ENCODE results near the gene IFT122.
A peak's percentile ranks its signal among the peaks of the same experiment; 100 is the strongest.

IFT122 gene

DNA sequence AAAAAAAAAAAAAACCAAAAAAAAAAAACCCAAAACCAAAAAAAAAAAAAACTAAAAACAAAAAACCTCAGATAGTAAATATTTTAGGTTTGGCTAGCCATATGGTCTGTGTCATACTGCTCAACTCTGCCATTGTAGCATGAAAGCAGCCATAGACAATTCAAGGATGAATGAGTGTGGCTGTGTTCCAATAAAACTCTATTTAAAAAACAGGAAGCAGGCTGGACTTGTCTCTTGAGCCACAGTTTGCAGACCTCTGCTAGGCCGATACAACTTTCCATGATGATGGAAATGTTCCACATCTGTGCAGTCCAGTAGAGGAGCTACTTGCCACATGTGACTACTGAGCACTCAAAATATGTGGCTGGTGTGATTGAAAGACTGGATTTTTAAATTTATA is 22.7 kb upstream of the IFT122 start:
- DNase-seq = no peak

DNA sequence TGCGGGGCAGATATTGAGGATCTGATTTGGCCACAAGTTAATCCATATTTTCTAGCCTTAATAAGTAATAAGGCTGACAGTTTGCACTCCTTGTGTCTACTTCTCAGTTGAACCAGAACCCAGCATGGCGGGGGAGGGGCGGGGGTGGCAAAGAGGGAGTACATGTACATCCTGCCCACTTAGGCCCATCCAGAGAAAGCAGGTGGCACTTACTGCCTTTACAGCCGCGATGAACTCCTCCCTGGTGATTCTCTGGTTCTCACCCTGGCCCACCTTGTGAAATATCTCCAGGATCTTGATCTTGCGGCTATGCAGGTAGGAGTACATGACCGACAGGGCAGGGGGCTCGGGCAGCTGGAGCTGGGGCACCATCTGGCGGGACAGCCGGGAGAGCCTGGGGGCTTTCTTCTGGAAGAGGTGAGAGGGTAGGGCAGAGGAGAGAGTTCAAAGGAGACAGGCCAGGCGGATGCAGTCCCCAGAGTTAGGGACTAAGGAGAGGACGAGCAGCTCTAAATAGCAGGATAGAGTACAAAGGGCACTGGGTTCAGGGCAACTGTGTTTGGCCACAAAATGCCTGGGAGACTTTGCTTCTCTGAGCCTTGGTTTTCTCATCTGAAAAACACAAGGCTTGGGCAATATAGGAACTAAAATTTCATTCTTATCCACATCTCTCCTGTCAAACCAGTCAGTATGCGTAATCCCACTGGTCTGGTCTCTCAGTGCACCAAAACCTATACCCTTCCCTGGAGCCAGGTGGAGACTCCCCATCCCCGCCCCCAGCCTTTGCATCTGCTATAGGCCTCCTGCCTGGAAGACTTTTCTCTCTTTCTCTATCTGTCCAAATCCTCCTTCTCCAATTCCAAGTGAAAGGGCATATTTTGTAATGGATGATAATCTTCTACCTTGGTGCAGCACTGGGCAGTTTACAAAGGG is 21.7 kb upstream of the IFT122 start:
- no peak for DNase-seq

DNA sequence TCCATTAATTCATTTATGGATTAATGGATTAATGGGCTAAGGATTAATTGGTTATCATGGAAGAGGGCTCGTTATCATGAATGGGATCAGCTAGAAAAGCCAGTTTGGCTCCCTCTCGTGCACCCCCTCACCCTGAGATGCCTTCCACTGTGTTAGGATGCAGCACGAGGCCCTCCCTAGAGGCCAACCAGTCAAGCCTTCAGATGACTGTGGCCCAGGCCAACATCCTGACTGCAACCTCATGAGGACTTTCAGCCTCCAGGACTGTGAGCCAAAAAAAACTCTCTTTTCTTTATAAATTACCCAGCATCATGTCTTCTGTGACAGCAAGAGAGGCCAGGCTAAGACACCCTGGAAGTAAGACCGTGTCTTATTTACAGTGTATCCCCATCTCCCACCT is 20.5 kb upstream of the IFT122 start:
- DNase-seq = no peak

DNA sequence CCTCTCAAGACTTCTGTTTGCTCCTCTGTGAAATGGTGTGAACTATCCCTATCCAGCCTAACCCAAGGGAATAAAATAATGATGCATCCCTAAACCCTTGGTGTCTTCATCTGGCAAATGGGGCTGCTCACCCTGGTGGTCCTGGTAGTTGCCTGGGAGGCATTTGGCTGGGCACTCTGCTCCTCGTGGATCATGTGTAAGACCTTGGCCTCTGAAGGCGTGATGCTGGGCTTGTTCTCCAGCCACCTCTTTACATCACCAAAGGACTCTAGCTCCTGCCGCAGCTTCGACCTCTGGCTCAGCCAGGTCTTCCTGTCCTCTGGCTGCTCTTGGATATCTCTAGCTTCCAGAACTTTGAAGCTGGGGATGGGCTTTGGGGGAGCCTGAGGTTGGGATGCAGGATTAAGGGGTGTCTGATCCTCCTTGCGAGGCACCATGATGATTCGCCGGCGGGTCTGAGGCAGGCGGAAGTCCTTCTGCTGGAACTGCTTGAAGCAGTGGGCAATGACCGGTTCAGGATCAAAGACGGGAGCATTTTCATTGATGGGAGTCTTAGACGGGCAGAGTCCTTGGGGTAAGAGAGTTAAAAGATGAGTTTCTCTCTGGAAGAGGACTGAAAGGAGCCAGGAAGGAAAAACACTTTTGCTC is 18.7 kb upstream of the IFT122 start:
- no peak for DNase-seq

DNA sequence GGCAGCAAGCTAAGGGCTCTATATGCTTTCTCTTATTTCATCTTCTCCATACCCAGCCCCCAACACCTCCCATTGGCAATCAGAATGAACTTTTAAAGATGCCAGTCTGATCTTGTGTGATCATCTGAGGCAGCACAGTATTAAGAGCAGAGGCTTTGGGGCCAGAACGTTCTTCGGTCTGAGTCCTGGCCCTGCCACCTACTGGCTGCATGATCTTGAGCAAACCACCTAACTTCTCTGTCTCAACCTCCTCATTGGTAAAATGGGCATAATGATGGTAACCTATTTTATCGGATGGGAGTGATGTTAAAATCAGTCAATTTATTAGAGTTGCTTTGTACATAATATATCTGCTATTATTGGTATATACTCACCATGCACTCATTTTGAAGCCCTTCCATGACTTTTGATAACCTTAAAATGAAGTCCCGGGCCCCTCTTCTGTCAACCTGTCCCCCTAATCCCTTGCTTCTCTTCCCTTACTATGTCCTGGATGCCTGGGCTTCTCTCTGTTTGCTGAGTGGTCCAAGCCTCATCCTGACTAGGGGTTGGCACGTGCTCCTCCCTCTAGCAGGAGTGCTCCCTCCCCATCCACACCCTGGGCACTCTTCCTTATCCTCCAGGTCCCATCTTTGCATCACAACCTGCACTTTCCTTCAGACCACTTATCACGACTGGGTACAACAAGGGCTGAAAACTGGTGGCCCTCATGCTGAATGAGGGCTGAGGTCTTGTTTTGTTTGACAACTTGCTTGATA is 17.9 kb upstream of the IFT122 start:
- no peak for DNase-seq

DNA sequence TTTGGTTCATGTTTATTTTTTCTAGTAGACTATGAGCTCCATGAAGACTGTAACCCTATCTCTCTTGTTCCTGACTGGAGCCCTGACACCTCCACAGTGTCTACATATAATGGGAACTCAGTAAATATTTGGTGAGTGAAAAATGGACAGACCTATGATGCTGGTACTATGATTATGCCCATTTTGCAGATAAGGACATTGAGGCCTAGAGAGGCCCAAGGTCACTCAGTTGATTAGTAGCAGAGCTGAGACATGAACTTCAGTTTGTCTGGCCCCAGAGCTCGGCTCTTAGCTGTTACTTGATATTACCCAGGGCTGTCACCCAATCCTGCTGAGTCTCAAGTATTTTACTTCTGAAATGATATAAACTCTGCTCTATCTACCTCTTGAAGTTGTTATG is 17.1 kb upstream of the IFT122 start:
- no peak for DNase-seq

DNA sequence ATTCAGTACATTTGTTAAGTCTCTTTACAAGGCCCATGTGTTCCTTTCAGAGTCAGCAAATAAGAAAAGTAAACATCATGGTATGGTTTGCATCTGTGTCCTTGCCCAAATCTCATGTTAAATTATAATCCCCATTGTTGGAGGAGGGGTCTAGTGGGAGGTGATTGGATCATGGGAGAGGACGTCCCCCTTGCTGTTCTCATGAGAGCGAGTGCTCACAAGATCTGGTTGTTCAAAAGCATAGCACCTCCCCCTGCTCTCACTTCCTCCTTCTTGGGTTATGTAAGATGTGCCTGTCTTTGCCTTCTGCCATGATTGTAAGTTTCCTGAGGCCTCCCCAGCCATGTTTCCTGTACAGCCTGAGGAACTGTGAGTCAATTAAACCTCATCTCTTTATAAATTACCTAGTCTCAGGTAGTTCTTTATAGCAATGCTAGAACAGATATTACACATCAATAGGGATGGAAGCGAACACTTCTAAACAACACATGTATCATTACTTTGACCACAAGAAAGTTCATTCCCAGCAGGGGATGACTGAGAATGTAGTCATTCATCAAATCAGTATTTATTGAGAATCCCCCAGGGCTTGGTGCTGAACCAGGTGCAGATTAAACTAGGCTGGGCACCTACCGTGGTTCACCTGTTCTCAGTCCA is 15.7 kb upstream of the IFT122 start:
- no peak for DNase-seq

DNA sequence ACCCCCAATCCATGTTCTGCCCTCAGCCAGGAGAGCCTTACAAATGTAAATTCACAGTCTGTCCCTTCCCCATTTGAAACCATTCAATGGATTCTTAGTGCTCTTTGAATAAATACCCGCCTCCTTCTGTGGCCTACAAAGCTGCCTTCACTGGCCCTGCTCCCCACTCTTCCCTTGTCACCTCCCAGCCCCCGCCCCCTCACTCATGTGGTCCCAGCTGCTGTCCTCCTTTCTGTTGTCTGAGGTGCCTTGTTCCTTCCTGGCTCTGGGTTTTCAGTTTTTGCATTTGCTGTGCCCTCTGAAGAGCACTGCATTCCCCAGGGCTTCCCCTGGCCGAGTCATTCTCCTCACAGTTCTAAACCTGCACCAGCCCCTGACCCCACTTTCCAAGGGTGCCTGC is 14.8 kb upstream of the IFT122 start:
- DNase-seq = no peak

DNA sequence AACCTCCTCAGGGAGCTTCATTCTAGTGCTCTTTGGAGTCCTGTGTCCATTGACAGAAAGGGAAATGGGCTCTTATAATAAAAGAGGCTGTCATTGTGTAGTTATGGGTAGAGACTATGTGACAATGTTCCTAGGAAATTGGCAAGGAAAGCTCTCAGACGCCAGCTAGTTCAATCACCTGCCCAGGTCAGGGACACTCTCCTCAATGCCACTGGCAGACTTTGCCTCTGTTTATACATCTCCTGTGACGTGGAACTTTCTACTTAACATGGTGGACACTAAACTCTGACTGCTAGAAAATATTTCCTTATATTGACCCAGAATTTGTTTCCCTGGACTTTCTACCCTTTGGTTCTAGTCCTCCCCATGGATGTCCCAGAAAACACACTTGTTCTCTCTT is 14.4 kb upstream of the IFT122 start:
- no peak for DNase-seq

DNA sequence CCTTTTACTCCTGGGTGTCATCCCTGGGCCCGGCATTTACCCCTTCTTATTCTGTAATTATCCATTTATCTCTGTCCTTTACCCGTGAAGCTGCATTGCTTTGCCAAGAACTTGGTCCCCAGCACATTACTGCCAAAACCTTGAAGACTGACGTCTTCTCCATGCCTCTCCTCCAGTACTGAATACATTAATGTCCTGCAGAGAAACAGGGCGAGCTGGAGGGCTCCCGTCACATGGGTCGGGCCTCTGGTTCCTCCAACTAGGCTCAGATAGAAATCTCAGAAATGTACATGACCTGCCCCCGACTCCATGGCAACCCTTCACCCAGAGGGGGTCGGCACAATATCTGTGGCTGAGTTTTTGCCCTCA is 12.0 kb upstream of the IFT122 start:
- DNase-seq = no peak

DNA sequence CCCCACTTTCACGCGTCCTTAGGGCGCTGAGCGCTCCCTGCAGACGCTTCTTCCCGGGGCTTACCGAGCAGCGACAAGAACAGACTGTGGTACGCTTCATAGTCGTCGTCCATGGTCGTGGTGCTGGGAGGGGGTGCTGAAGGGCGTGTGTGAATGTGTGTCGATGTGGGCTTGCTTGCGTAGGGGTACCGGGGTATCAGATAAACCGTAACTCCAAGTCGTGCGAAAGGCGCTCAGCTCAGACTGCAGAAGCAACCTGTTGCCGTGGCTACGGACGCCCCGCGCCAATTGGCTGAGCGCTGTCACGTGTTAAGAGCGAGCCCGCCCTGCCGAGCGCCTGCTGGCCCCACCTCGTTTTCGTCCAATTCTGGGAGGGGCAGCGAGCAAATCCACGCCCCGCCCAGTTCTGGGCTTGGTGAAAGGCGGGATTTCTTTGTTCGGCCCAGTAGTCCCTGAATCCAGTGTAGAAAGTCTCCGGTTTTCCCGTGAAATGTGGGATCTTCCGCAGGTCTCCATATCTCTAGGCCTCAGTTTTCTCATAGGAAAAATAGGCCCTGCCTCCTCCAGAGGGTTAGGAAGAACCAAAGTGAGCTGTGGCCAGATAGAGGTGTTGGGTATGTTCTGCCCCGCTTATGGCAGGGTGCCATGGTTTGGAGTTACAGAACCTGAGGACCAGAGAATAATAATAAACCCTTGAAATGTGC is 11.5 kb upstream of the IFT122 start, which contains the start of gene EFCAB12:
EFCAB12 (minus strand) TSS at position 261 of the 704 bp plus-strand sequence; CDS start at position 113, 148 bp downstream.
- peak; percentile 92 for DNase-seq

DNA sequence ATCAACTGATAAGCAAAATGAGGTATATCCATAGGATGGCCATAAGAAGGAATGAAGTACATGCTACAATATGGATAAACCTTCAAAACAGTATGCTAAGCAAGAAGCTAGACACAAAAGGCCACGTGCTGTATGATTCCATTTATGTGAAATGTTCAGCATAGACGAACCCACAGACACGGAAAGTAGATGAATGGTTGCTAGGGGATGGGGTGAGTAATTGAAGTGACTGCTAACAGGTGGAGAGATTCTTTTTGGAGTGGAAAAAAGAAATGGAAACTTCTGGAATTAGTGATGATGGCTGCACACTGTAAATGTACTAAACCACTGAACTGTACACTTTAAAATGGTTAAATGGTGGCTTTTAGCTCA is 11.0 kb upstream of the IFT122 start:
- no peak for DNase-seq

DNA sequence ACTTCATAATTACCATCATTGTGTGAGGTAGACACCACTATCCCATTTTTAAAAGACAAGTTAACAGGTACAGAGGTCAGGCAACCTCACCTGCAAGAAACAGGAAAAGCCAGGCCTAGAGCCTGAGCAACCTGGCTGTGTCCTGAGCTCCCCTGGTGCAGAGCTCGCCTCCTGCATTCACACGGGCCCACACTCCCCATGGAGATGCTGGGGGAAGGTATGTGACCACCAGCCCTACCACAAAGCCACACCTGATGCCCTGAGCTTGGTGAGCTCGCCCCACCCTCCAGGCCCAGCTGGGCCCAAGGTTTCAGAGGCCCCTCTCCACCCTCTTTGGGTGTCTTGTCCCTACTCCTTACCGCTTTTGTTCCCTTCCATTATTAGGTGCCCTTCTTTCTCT is 10.4 kb upstream of the IFT122 start:
- DNase-seq = no peak

DNA sequence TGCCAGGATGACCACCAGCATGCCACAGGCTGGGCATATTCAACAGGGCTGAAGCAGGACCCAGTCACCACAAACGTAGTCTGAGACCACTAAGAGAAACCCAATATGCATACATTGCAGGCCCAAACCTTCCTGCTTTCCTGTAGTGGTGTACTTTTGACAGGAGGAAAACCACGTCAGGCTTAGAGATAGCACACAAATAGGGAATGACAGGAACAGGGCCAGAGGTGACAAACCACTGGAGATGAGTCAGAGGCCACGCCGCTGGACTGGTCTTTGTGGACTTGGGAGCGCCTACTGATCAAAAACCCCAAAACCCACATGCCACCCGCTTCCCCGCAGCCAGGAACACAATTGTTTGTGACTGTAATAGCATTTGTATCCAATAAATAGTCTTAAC is 8.0 kb upstream of the IFT122 start:
- DNase-seq = no peak

DNA sequence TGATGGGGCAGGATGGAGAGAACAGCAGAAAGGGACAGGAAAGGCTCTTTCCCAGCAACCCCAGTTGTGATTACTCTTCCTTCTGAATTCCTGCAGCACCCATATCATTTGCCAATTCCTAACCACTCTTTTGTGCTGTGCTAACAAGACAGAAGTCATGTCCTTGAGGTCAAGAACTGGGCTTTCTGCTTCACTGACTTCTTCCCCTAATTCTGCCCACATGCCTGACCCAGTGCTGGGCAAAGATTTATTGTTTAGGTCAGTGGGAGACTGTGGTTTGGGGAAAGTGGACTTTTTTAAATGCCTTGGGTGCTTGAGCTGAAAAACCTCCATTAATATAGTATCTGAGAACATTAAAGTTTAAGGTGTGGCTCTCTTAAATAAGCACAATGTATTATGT is 7.4 kb upstream of the IFT122 start:
- no peak for DNase-seq

DNA sequence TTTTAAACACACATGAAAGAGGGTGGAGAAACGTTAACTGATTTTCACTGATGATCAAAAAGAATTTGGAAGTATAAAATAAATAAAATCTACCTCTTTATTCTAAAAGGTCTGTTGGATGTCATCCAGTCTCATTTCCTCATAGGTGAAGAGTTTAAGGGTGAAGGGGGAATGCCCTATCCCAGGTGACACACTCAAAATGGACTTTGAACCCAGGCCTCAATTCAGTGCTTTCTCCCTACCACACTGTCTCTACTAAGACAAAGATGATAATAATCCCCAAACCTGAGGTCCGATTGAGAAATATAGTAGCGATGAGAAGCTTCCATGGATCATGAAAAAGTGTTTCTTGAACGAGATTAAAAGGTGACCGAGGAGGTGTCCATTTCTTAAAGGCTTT is 6.5 kb upstream of the IFT122 start:
- no peak for DNase-seq

DNA sequence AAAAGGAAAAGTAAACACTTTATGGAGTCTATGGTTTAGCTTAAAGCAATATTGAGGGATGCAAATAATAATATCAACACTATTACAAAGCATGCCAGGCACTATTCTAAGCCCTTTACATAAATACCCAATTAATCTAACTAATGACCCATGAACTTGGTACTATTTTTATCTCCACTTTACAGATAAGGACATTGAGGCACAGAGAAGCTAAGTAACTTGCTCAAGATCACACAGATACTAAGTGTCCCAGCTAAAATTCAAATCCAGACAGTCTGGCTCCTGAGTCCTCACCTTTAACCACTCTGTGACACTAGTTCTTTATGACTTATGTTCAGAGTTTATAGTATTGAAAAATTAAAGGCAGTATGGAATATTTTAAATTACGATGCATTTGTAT is 5.9 kb upstream of the IFT122 start:
- DNase-seq = no peak

DNA sequence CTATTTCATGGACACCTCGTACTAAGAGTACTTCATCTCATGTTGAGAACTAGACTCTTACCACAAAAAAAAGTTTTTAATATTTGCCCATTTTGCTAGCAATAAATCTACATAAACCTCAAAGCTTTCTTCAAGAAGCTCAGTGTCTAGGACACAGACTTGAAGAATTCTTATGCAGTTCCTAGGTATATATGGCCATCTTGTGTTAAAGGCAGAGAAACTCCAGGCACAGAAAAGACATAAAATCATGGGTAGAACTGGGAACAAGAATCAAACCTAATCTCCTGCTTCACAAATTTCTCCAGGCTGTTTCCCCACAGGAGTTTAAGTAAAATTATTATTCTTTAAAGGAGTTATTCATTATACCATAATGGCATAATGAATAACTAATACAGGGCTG is 4.7 kb upstream of the IFT122 start:
- DNase-seq = no peak

DNA sequence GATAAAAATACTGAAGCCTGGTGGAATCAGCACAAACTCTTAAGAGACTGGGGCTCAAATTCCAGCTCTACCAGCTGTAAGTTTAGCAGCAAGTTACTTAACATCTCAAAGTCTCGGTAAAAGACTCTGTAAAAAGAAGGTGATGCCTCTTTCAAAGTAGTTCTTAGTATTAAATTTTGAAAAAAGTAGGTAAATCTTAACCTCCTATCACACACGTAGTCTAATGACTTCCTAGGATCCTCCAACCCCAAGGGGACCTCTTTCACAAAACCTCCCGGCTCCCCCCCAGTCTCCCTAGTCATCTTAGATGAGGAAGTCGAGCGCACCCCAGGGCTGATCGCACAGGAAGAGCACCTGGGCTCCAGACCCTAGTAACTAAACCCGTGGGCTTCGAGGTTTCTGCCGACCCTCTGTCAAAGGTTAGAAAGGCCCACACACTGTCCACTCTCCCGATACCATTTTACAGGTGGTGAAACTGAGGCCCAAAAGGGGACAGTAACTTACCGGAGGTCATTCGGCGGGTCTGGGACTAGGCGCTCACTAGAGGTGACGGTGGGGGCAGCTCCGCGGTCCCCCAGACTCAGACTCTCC is 703 bp upstream of the IFT122 start:
- DNase-seq = no peak

DNA sequence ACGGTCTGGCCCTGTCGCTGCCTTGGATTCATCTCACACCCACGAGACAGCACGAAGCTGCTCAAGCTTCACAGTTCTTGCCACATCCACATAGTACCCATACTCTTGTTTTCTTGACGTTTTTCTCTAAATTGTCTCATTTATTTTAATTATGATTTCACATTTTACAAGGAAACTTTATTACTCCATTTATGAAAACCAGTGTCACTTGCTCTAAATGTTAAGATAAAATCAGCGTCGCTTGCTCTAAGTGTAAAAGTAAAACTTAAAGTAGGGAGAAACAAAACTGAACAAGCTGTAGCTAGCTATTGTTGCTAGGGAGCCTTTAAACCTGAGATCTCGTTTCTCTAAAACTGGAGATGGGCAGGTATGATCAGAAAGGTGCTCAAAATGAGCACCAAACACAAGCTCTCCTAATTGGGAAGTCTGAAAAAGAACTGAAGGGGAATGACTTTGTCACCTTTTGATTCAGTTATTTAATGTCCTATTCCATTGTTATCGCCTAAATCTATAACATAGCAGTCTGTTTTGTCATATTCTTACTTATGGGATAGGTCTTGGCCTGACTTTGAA is 680 bp downstream of the IFT122 start:
- no peak for DNase-seq

DNA sequence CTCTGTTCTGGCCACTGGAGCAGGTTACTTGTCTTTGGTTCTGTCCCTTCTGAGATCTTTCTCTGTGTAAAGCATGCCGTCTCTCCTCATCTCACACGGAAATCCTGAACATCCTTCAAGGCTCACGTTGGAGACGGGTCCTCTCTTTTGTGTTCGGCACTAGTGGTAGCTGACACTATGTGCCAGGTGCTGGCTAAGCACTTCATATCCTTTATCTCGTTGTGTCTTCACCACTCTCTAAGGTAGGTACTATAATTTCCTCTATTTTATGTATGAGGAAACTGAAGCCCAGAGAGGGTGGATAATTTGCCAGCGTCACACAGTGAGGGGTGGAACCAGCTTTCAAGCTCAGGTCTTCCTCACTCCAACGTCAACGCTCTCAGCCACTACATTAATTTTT is 1.2 kb downstream of the IFT122 start:
- DNase-seq = no peak

DNA sequence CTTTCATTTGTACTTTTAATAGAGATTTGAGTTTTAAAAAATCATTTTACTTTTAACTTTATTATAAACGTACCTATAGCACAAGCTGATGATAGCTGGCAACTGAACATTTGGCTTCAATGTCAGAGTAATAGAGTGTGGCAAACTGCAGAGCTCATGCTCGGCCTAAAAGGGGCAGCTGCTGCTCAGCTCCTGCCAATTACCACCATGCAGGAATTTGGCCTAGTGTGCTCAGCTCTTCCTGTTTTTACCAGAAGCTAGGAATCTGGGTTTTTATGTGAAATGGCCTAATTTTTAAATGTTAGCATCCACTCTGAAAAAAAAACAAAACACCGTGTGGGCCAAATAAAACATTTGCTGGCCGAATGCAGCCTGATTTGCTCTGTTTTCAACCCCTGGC is 1.8 kb downstream of the IFT122 start:
- no peak for DNase-seq
